Stimulated activated CD4-positive, alpha-beta T cell treated with anti-CD3 and anti-CD28 coated beads, TNF-alpha, amount 100 ng/mL, for 4 hours (primary cell): ENCODE measurements around the gene PAPLN.
"Not testable (repeated sequence)": the region's sequence is repeated elsewhere in the genome, so short reads cannot be mapped to it uniquely, and the experiment has no call there.

Experiments used
- DNase-seq, 3 experiments: peaks; one replicate each; pipeline ENCODE4 v3.0.0-alpha.2; 2020; ENCODE audit warnings: low read depth in 3 of 3

The PAPLN gene

DNA sequence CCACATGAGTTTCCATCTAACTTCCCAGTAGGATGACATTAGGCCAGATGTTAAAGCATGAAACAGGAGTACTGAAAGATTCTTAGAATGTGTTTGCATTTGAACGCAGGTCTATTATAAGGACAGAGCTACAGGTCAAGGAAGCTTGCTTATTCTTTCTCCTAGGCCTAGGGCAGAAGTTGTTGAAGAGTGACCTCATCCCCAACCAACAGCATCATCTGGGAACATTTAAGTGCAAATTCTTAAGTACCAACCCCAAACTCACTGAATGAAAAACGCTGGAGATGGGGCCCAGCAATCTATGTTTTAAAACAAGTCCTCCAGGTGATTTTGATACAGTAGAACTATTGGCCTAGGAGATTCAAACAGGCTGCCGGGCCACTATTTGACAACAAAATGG lies 52.4 kb downstream of the PAPLN start:
- DNase-seq, result no peak

DNA sequence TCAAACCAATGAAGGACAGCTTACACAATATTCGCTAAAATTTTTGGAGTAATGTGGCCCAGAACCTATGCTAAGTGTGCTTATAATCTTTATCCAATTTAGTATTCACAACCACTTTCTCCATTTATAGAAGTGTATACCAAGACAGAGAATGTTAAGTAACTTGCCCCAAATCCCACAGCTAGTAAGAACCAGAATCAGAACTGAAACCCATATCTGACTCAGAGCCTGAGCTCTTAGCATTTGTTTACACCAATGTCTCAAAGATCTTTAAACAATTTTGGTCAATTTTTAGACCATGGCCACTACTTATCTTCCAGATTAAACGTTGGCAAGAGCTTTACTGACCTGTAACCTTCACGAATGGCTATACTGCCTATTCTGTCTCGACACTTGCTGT lies 53.0 kb downstream of the PAPLN start:
- no peak for DNase-seq

DNA sequence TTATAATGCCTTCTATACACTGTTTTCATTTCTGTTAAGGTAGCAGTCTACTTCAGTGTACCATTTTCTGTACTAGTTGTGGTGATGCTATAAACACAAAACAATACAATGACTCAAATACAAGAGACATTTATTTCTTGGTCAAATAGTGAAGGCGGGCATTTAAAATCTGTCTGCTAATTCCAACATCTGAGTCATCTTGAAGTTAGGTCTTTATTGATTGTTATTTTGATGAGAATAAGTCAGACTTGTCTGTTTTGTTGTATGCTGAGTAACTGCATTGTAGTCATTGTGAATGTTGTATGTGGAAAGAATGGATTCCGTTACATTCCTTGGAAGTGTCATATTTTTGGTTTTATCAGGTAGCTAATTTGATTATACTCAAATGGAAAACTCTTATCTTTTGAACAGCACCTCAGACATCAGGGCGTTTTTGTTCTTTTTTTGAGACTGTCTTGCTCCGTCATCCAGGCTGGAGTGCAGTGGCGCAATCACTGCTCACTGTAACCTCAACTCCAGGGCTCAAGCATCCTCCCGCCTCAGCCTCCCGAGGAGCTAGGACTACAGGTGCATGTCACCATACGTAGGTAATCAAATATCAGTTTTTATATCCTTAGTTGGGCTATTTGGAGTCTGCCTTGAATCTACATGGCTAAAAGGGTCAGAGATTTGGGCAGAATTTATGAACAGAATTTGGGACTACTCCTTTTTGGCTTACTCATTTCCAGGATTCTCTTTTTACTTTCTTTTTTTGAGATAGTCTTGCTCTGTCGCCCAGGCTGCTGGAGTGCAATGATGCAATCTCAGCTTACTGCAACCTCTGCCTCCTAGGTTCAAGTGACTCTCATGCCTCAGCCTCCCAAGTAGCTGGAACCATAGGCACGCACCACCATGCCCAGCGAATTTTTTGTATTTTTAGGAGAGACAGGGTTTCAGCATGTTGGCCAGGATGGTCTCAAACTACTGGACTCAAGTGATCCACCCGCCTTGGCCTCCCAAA lies 56.8 kb downstream of the PAPLN start:
- no peak for DNase-seq

DNA sequence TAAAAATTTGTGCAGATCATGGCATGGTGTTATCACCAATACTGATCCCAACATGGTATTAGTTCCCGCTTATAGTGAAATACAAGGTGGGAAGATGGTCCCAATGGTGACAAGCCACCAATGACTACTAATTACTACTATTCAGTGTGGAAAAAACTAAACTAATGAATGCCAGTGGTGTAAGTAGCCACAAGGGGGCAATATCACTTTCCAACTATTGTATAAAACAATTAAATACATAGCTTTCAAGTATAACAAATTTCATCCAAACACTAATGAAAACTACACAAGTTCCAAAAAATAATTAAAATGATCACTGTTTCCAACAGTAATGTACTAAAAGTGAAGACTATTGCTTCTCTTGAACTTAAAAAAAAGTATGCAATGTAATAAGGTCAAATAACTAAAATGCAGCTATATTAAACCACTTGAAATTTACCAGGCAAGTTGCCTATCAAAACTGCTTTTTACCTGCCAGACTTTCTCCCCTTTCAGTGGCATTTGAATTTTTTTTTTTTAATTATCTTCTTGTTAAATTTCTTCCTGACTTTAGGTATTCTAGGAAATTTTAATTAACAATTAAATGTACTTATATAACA lies 58.0 kb downstream of the PAPLN start:
- DNase-seq, result no peak

DNA sequence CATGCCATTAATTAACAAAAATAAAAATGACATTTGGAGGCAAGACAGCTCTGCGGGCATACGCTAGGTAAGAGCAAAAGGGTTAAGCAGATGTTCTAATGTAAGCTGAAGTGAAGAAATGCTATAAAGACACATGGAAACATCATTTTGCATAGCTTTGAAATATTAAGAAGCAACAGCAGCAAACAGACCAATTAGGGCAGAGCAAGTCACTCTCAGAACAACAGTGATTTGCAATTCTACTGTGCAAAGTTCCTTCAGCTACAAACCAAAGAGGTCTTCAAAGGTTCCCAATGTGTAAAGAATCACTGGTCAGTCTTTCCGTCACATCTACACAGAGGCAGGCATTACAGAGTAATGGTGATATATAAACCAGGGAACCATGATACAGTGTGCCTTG lies 68.2 kb downstream of the PAPLN start:
- DNase-seq, result no peak

DNA sequence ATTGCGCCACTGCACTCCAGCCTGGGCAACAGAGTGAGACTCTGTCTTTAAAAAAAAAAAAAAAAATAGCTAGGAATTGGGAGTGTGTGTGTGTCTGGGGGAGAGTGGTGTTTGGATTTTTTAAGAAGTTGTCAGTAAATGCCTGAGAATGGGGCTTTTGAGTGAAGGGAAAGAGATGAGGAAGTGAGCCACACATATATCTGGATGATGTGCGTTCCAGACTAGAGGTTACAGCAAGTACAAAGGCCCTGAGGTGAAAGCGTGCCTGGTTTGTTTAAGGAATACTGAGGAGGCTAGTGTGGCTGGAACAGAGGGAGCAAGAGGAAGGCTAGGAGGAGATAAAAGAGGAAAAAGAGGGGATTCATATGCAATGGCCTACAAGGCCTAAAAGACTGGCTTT lies 70.0 kb downstream of the PAPLN start:
- DNase-seq, result no peak

GRCh38 chr14:73309207-73309606 lies 71.9 kb downstream of the PAPLN start:
- DNase-seq, result not testable (repeated sequence)

GRCh38 chr14:73311708-73312030 lies 74.4 kb downstream of the PAPLN start:
- DNase-seq, result no peak

DNA sequence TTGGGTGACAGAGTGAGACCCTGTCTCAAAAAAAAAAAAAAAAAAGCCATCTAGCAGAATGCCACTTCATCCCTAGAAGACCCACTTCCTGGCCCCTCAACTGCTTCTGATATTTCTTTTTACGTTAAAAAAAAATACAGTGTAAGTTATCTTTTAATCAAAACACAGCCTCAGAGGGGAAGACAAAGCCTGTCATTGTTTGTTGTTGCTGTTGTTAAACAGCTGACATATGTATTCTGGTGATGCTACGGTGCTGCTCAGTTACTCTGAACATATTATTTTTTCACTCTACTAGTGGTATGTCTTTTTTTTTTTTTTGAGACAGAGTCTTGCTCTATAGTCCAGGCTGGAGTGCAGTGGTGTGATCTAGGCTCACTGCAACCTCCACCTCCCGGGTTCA lies 75.4 kb downstream of the PAPLN start:
- no peak for DNase-seq

GRCh38 chr14:73313151-73313550 lies 75.8 kb downstream of the PAPLN start:
- no peak for DNase-seq

DNA sequence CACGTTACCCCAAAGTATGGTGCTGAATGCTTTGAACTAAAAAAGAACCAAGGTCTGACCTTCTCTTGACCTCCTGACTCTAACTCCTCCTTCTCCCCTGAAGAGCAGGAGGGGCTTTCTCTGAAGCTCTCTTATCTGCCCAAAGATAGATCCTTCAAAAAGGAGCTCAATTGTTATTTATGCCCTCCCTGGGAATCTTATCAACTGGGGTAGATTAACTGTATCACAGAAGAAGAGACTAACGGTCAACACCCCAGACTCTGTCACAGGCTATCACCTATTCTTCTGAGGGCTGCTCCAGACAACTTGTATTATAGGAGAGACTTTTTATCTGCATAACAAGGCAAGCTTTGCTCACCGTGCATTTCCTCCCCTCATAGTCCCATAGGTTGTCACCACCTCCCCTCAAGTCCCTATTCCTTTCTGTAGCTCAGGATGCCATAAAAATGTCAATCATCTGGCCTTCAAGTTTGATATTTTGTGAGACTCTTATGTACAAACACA lies 86.6 kb downstream of the PAPLN start:
- no peak for DNase-seq
